ENCODE results near the gene FOCAD. TPM values are rescaled to one million over a fixed set of nuclear protein-coding genes. Genes with fewer than 3 reads are reported as not detected.
"Not testable (repeated sequence)": the region's sequence is repeated elsewhere in the genome, so short reads cannot be mapped to it uniquely, and the experiment has no call there.

Gene FOCAD
- total RNA-seq, 1 experiment from 2014 or later, result 40.7 TPM

DNA sequence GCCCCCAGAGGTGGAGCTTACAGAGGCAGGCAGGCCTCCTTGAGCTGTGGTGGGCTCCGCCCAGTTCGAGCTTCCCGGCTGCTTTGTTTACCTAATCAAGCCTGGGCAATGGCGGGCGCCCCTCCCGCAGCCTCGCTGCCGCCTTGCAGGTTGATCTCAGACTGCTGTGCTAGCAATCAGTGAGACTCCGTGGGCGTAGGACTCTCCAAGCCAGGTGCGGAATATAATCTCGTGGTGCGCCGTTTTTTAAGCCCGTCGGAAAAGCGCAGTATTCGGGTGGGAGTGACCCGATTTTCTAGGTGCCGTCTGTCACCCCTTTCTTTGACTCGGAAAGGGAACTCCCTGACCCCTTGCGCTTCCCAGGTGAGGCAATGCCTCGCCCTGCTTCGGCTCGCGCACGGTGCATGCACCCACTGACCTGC, 25.8 kb upstream of the FOCAD start:
- H4K20me1 ChIP-seq (ENCODE audit: insufficient read depth); DNase-seq (ENCODE audit: low read depth, low spot score); H2AFZ ChIP-seq (ENCODE audit: low read depth, low read length, poor library complexity, severe bottlenecking); H3K27me3 ChIP-seq (ENCODE audit: insufficient read depth, low read length); H3K79me2 ChIP-seq (ENCODE audit: insufficient read depth, low read length); H3K36me3 ChIP-seq (ENCODE audit: control insufficient read depth in 1 of 2, insufficient read depth in 2 of 2, low read length in 2 of 2); BruUV-seq (replicated peaks); H3K9me2 ChIP-seq (ENCODE audit: insufficient read depth); intact Hi-C loops (cut with micrococcal nuclease); H3K9me3 ChIP-seq (ENCODE audit: control insufficient read depth in 1 of 2, insufficient read depth in 1 of 2, low read depth in 1 of 2, low read length in 2 of 2): not testable (repeated sequence)
- Histone ChIP-seq H3K4me3 (replicated peaks in 1 of 2; ENCODE audit: low read depth in 1 of 2, low read length in 2 of 2) (peak overlapping the region; percentile 48 to 62), H3K9ac (ENCODE audit: low read length) (peak overlapping the region; percentile 44), H3K4me2 (ENCODE audit: low read length) (peak overlapping the region; percentile 80), H3K27ac (ENCODE audit: low read depth, low read length) (peak overlapping the region; percentile 68), H3K4me1 (ENCODE audit: control insufficient read depth in 1 of 2, insufficient read depth in 2 of 2, low read length in 2 of 2) (peaks cover 0 to 11% of the 10 kb centered on the region in 2 experiments; a peak in 1 of 4 replicates)
- peak; percentile 47 for ATAC-seq
- RAD21 ChIA-PET (ENCODE audit: low non-redundant PET in 1 of 2, low total read pairs in 2 of 2, uncharacterized antibody in 2 of 2, unreplicated experiment in 2 of 2), result interaction anchor here in 1 of 2 experiments (0.8 kb wide), 1 partner anchor 26 kb away, joined by 3 read pairs; the partner anchor contains the start of gene FOCAD
- POLR2A ChIA-PET, result interaction anchor here (1.2 to 1.4 kb wide), 2 partner anchors 8 to 26 kb away, joined by 4 to 12 read pairs; partner anchors contain the start of gene FOCAD
- 0 out of 2 replicates have a peak, but pooled peaks have one; percentile 37 for TF ChIP-seq EGR1 (IDR thresholded peaks at IDR 0.05; ENCODE audit: low read depth)
- CTCF ChIA-PET, result interaction anchor here (0.7 kb wide), 1 partner anchor 283 kb away, joined by 3 read pairs; no protein-coding TSS in a partner anchor

- peak overlapping the region; percentile 48 to 62 for H3K4me3 ChIP-seq (replicated peaks in 1 of 2; ENCODE audit: low read depth in 1 of 2, low read length in 2 of 2)
Observed at GRCh38 chr9:20658677-20659473, 25.2 kb upstream of the FOCAD start.

More at GRCh38 chr9:20658677-20659473, 25.2 kb upstream of the FOCAD start:
- Histone ChIP-seq H3K4me1 (ENCODE audit: control insufficient read depth in 1 of 2, insufficient read depth in 2 of 2, low read length in 2 of 2) (peaks cover 0 to 11% of the 10 kb centered on the region in 2 experiments; a peak in 1 of 4 replicates), H3K9ac (ENCODE audit: low read length) (peak overlapping the region; percentile 44), H3K9me2 (ENCODE audit: insufficient read depth) (peaks cover 3% of the 10 kb centered on the region; the same call in 1 of the 2 replicates), H3K9me3 (ENCODE audit: control insufficient read depth in 1 of 2, insufficient read depth in 1 of 2, low read depth in 1 of 2, low read length in 2 of 2) (no peaks in the 10 kb centered on the region), H3K27ac (ENCODE audit: low read depth, low read length) (peak overlapping the region; percentile 68), H3K4me2 (ENCODE audit: low read length) (peak overlapping the region; percentile 80), H3K79me2 (ENCODE audit: insufficient read depth, low read length) (0 out of 2 replicates have a peak, but pooled peaks cover 3% of the 10 kb centered on the region), H4K20me1 (ENCODE audit: insufficient read depth) (no peaks in the 10 kb centered on the region), H3K36me3 (ENCODE audit: control insufficient read depth in 1 of 2, insufficient read depth in 2 of 2, low read length in 2 of 2) (no peaks in the 10 kb centered on the region), H3K27me3 (ENCODE audit: insufficient read depth, low read length) (no peaks in the 10 kb centered on the region), H2AFZ (ENCODE audit: low read depth, low read length, poor library complexity, severe bottlenecking) (peak overlapping the region; percentile 56)
- TF ChIP-seq YY1 (IDR thresholded peaks at IDR 0.05; ENCODE audit: extremely low read depth, insufficient replicate concordance, low read depth, low read length), result peak; percentile 78
- no peak for TF ChIP-seq CBX3 (IDR thresholded peaks at IDR 0.05; ENCODE audit: low read depth)
- TF ChIP-seq REST (IDR thresholded peaks at IDR 0.05; ENCODE audit: low read depth), result no peak
- no peak for TF ChIP-seq SRF (IDR thresholded peaks at IDR 0.05; ENCODE audit: low read depth)
- TF ChIP-seq POLR2A (IDR thresholded peaks at IDR 0.05; ENCODE audit: borderline replicate concordance, extremely low read depth, insufficient read depth, insufficient read length), result no peak
- intact Hi-C loops (cut with micrococcal nuclease), result no loop called here
- DNase-seq (ENCODE audit: low read depth, low spot score), result no peak
- TSS peak; percentile 72 for BruUV-seq (replicated peaks)
- CTCF ChIA-PET, result interaction anchor here (0.7 to 1.2 kb wide), 2 partner anchors 9 to 282 kb away, joined by 3 read pairs; no protein-coding TSS in a partner anchor
- ATAC-seq, result peak; percentile 81
- RAD21 ChIA-PET (ENCODE audit: low non-redundant PET in 1 of 2, low total read pairs in 2 of 2, uncharacterized antibody in 2 of 2, unreplicated experiment in 2 of 2), result no interaction called here
- POLR2A ChIA-PET, result interaction anchor here (0.6 to 1.4 kb wide), 4 partner anchors 9 to 527 kb away, joined by 3 to 12 read pairs (median 4); partner anchors contain the start of gene FOCAD

All from HCT116 (cell line).